Measurements from ENCODE around the gene TMEM154.

The TMEM154 gene

DNA sequence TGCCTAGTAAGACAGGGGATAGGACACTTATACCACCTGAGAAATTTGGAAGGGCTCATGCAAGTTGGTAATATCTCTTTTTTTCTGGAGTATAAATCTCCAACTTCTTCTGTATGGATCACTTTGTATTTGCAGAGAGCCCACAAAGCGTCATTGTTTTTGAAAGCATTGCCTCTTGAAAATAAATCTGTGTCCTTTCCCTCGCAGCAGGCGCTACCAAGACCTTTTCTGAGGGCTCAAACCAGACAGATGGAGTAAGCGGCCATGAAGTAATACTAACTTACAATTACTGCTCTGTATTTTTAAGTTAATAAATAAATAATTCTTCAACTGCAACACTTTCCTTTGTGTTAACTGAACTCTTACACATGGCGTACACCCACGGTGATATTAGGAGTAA, 87.9 kb downstream of the TMEM154 start:
- H3K9me3 ChIP-seq (ENCODE audit: control insufficient read depth, low read length): peaks cover 2% of the 10 kb centered on the region
- no peaks in the 10 kb centered on the region for H3K36me3 ChIP-seq (ENCODE audit: control insufficient read depth, insufficient read depth, low read length)
- H3K27ac ChIP-seq (ENCODE audit: low read depth, low read length, severe bottlenecking): no peak overlapping the region
- peaks cover 18% of the 10 kb centered on the region for H3K4me1 ChIP-seq (ENCODE audit: control insufficient read depth, insufficient read depth, low read length, poor library complexity, severe bottlenecking)
- 81% methylated on average over 3 of the region's 6 CpGs; no CpG with 5 or more reads in 1 of the 2 experiments for WGBS, 2 experiments (ENCODE audit: insufficient coverage in 2 of 2)
- H3K4me3 ChIP-seq (ENCODE audit: extremely low read depth, insufficient read depth, low read length, poor library complexity, severe bottlenecking): no peak overlapping the region

DNA sequence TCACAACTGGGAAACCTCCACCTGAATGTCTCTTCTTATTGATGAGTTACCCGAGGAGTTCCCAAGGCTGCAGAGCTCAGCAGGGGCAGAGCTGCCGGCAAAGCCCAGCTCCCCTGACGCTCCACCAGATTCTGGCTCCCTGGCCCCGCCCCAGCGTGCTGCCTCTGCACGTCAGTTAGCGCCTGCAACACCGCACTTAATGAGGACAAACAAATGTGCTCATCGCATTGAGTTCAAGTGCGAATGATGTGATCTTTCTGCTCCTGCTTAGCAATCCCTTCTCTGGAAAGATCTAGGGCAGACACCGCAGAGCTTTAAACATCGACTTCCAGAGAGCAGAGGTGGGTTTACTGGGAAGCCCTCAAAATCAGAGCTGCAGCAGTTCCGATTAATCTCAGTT, 88.4 kb downstream of the TMEM154 start:
- Histone ChIP-seq H3K4me1 (ENCODE audit: control insufficient read depth, insufficient read depth, low read length, poor library complexity, severe bottlenecking) (peaks cover 18% of the 10 kb centered on the region), H3K27ac (ENCODE audit: low read depth, low read length, severe bottlenecking) (no peak overlapping the region), H3K4me3 (ENCODE audit: extremely low read depth, insufficient read depth, low read length, poor library complexity, severe bottlenecking) (peak overlapping the region; percentile 20), H3K9me3 (ENCODE audit: control insufficient read depth, low read length) (peaks cover 7% of the 10 kb centered on the region), H3K36me3 (ENCODE audit: control insufficient read depth, insufficient read depth, low read length) (no peaks in the 10 kb centered on the region)
- WGBS, 2 experiments (ENCODE audit: insufficient coverage in 2 of 2): 15% methylated on average over 11 to 13 of the region's 13 CpGs

DNA sequence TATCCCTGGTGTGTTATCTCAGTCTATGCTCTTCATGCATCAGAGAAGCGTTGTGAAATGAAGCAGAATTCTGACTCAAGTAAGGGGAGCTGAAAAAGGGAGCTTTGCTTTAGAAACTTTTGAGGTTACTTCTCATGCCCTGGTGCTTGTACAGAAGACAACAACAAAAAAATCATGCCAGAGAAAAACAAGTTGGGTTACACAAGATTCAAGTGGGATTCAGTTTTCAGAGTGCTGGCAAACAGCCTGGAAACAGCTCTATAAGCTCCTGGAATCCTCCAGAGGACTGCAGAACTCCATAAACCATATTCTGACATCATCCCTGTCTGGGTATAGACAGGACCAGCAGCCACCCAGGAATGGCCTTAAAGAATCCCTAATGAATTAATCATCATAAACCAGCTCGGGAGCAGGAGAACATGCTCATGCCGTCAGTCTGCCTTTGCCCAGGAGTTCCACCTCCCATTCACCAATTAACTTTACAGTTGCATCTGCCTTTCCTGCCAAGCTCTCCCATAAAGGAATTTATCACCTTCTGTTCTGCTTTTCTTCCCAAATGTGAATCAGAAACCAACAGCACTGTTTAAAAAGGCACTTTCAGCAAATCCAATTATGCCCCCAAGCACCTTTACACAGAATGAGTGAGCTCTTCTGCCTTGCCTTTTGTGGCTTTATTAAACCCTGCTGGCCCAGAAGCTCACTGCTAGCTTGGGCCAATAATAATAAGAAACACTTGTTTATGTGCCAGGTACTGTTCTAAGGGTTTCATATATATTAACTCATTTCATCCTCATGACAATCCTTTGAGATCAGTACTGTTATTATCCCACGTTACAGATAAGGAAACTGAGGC, 89.4 kb downstream of the TMEM154 start:
- Histone ChIP-seq H3K4me3 (ENCODE audit: extremely low read depth, insufficient read depth, low read length, poor library complexity, severe bottlenecking) (no peak overlapping the region), H3K9me3 (ENCODE audit: control insufficient read depth, low read length) (peaks cover 7% of the 10 kb centered on the region), H3K36me3 (ENCODE audit: control insufficient read depth, insufficient read depth, low read length) (no peaks in the 10 kb centered on the region), H3K27ac (ENCODE audit: low read depth, low read length, severe bottlenecking) (no peak overlapping the region), H3K4me1 (ENCODE audit: control insufficient read depth, insufficient read depth, low read length, poor library complexity, severe bottlenecking) (peaks cover 18% of the 10 kb centered on the region)
- WGBS, 2 experiments (ENCODE audit: insufficient coverage in 2 of 2): 63 to 65% methylated on average over 3 to 4 of the region's 4 CpGs

DNA sequence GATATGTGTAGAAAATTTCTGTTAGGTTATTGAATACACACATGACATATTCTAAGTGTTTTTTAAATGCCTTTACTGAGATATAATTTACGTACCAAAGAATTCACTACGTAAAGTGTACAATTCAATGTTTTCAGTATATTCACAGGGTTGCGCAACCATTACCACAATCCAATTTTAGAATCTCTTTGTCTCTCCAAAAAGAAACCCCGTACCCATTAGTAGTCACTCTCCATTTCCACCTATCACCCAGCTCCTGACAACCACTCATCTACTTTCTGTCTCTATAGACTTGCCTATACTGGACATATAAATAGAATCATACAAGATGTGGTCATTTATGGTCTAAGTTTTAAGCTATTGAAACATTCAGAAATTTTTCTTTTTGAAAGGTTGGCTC, 90.9 kb downstream of the TMEM154 start:
- Histone ChIP-seq H3K27ac (ENCODE audit: low read depth, low read length, severe bottlenecking) (no peak overlapping the region), H3K36me3 (ENCODE audit: control insufficient read depth, insufficient read depth, low read length) (no peaks in the 10 kb centered on the region), H3K9me3 (ENCODE audit: control insufficient read depth, low read length) (peaks cover 7% of the 10 kb centered on the region), H3K4me1 (ENCODE audit: control insufficient read depth, insufficient read depth, low read length, poor library complexity, severe bottlenecking) (peaks cover 18% of the 10 kb centered on the region), H3K4me3 (ENCODE audit: extremely low read depth, insufficient read depth, low read length, poor library complexity, severe bottlenecking) (no peak overlapping the region)
- WGBS, 2 experiments (ENCODE audit: insufficient coverage in 2 of 2): 90 to 92% methylated on average over 2 of the region's 4 CpGs

DNA sequence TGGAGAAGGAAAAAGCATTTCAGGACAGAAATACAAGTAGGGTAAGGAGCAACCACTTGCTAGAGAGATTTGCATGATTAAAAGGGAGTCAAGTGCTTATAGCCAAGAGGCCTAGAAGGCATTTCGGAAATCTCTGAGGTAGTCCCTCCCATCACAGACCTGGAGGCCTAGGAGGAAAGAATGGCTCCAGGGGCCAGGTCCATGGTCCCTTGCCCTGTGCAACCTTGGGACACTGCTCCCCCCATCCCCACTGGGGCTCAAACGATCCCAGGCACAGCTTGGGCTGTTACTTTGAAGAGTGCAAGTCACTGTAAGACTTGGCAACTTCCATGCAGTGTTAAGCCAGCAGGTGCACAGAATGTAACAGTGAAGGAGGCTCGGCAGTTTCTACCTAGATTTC, 92.7 kb downstream of the TMEM154 start:
- WGBS, 2 experiments (ENCODE audit: insufficient coverage in 2 of 2): 93 to 100% methylated on average over 1 to 2 of the region's 3 CpGs

DNA sequence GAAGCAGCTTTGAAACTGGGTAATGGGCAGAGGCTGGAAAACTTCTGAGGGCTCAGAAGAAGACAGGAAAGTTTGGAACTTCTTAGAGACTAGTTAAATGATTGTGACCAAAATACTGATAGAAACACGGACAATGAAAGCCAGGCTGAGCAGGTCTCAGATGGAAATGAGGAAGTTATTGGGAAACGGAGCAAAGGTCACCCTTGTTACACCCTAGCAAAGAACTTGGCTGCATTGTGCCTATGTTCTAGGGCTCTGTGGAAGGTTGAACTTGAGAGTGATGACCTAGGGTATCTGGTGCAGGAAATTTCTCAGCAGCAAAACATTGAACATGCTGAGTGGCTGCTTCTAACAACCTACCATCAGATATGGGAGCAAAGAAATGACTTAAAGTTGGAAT, 93.1 kb downstream of the TMEM154 start:
- Histone ChIP-seq H3K36me3 (ENCODE audit: control insufficient read depth, insufficient read depth, low read length) (no peaks in the 10 kb centered on the region), H3K9me3 (ENCODE audit: control insufficient read depth, low read length) (peaks cover 7% of the 10 kb centered on the region), H3K4me3 (ENCODE audit: extremely low read depth, insufficient read depth, low read length, poor library complexity, severe bottlenecking) (no peak overlapping the region), H3K4me1 (ENCODE audit: control insufficient read depth, insufficient read depth, low read length, poor library complexity, severe bottlenecking) (peaks cover 17% of the 10 kb centered on the region), H3K27ac (ENCODE audit: low read depth, low read length, severe bottlenecking) (no peak overlapping the region)
- WGBS, 2 experiments (ENCODE audit: insufficient coverage in 2 of 2): 95 to 97% methylated on average over 2 of the region's 2 CpGs

More for the DNA sequence above, 92.7 kb downstream of the TMEM154 start:
- Histone ChIP-seq H3K9me3 (ENCODE audit: control insufficient read depth, low read length) (peaks cover 7% of the 10 kb centered on the region), H3K4me3 (ENCODE audit: extremely low read depth, insufficient read depth, low read length, poor library complexity, severe bottlenecking) (no peak overlapping the region), H3K36me3 (ENCODE audit: control insufficient read depth, insufficient read depth, low read length) (no peaks in the 10 kb centered on the region), H3K4me1 (ENCODE audit: control insufficient read depth, insufficient read depth, low read length, poor library complexity, severe bottlenecking) (peaks cover 18% of the 10 kb centered on the region), H3K27ac (ENCODE audit: low read depth, low read length, severe bottlenecking) (no peak overlapping the region)

DNA sequence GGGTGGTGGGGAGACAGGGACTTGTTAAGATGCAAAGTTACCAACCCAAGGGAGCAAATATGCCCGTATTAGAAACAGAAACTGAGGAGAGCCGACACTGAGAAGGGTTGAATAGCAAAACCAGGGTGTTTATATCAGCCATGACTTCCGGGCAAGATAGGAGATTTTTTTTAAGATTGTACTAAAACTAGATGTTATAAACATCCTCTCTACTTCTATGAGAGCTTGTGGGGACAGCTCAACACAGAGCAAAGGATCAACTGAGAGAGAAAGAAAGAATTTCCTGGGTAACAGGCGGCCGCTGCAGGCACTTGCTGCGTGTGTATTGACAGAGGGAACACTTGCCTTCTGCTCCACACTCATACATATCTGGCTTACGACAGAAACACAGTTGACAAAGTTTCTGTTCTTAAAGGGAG, 94.8 kb downstream of the TMEM154 start:
- H3K9me3 ChIP-seq (ENCODE audit: control insufficient read depth, low read length): peaks cover 7% of the 10 kb centered on the region
- H3K36me3 ChIP-seq (ENCODE audit: control insufficient read depth, insufficient read depth, low read length): no peaks in the 10 kb centered on the region
- H3K4me3 ChIP-seq (ENCODE audit: extremely low read depth, insufficient read depth, low read length, poor library complexity, severe bottlenecking): no peak overlapping the region
- H3K4me1 ChIP-seq (ENCODE audit: control insufficient read depth, insufficient read depth, low read length, poor library complexity, severe bottlenecking): peaks cover 2% of the 10 kb centered on the region
- 87 to 88% methylated on average over 3 of the region's 7 CpGs for WGBS, 2 experiments (ENCODE audit: insufficient coverage in 2 of 2)
- no peak overlapping the region for H3K27ac ChIP-seq (ENCODE audit: low read depth, low read length, severe bottlenecking)

DNA sequence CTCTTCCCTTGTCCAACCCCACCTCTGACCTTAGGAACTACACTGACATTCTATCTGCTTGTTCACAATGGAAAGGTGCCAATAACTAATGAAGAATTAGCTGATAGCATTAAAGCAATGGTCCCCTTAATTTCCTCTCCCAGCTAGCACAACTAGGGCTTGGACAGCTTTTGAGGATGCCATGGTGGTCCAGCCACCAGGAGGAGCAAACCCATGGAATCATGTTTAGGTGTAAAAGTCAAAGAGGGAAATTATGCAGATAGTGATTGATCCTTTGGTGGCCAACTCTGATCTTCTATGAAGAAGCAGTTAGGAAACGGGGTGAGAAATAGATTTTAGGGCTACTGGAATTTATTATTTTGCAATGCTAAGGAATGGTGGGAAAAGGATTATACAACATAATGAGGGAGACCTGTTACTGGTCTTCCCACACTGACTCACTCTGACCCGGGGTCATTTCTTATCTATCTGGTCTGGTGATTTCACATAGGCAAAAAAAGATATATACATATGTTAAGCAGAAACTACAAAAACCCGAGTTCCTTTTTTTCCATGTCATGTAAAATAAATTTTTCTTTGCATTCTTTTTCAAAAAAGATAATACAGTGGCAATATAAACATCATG, 98.1 kb downstream of the TMEM154 start:
- H3K4me1 ChIP-seq (ENCODE audit: control insufficient read depth, insufficient read depth, low read length, poor library complexity, severe bottlenecking): peaks cover 4% of the 10 kb centered on the region
- WGBS, 2 experiments (ENCODE audit: insufficient coverage in 2 of 2): 60 to 64% methylated on average over 1 of the region's 3 CpGs
- peaks cover 3% of the 10 kb centered on the region for H3K9me3 ChIP-seq (ENCODE audit: control insufficient read depth, low read length)
- no peaks in the 10 kb centered on the region for H3K36me3 ChIP-seq (ENCODE audit: control insufficient read depth, insufficient read depth, low read length)
- no peak overlapping the region for H3K27ac ChIP-seq (ENCODE audit: low read depth, low read length, severe bottlenecking)
- H3K4me3 ChIP-seq (ENCODE audit: extremely low read depth, insufficient read depth, low read length, poor library complexity, severe bottlenecking): no peak overlapping the region

DNA sequence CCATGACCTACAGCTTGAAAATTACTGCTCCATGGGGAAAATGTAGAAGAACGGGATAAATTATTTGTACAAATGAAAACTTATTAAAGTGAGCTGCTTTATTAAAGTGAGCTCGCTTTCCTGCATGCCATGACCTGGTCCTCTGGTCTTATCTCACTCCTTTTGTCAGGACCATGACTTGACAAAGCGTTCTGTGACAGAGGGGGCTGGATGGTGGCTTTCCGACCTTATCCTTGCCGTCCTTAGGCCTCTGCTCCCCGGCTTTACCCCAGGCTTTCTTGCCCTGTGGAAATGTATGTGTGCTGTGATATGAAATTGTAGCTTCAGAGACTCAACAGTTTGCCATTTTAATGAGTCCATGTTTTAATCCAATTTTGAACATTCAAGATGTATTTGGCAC, 99.9 kb downstream of the TMEM154 start:
- H3K4me1 ChIP-seq (ENCODE audit: control insufficient read depth, insufficient read depth, low read length, poor library complexity, severe bottlenecking): peaks cover 4% of the 10 kb centered on the region
- H3K9me3 ChIP-seq (ENCODE audit: control insufficient read depth, low read length): no peaks in the 10 kb centered on the region
- H3K27ac ChIP-seq (ENCODE audit: low read depth, low read length, severe bottlenecking): no peak overlapping the region
- 100% methylated on average over 1 of the region's 6 CpGs; no CpG with 5 or more reads in 1 of the 2 experiments for WGBS, 2 experiments (ENCODE audit: insufficient coverage in 2 of 2)
- H3K36me3 ChIP-seq (ENCODE audit: control insufficient read depth, insufficient read depth, low read length): no peaks in the 10 kb centered on the region
- H3K4me3 ChIP-seq (ENCODE audit: extremely low read depth, insufficient read depth, low read length, poor library complexity, severe bottlenecking): no peak overlapping the region

DNA sequence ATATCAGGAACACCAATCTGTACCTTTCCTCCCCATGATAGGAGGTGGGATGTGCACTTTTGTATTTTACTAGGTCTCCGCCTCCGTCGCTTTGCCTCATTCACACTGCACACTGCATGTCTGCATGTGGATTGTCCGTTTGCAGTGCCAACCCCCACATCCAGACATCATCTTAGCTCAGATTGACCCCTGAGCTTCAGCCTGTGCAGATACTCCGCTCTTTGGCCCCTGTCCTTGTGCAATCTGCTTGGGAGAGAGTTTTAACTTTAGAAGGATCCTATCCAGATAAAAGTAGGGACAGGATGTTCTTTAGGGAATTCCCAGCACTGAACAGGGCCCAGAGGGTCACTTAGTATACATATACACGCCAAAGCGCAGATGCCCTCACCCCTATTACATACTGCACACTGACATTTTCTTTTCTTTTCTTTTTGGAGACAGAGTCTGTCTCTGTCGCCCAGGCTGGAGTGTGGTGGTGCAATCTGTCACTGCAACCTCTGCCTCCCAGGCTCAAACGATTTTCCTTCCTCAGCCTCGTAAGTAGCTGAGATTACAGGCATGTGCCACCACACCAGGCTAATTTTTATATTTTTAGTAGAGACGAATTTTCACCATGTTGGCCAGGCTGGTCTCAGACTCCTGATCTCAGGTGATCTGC, 100.6 kb downstream of the TMEM154 start:
- Histone ChIP-seq H3K4me3 (ENCODE audit: extremely low read depth, insufficient read depth, low read length, poor library complexity, severe bottlenecking) (no peak overlapping the region), H3K4me1 (ENCODE audit: control insufficient read depth, insufficient read depth, low read length, poor library complexity, severe bottlenecking) (peaks cover 4% of the 10 kb centered on the region), H3K27ac (ENCODE audit: low read depth, low read length, severe bottlenecking) (no peak overlapping the region), H3K9me3 (ENCODE audit: control insufficient read depth, low read length) (no peaks in the 10 kb centered on the region), H3K36me3 (ENCODE audit: control insufficient read depth, insufficient read depth, low read length) (no peaks in the 10 kb centered on the region)
- WGBS, 2 experiments (ENCODE audit: insufficient coverage in 2 of 2): 86 to 91% methylated on average over 7 to 10 of the region's 11 CpGs

Data from mesodermal cell (in vitro differentiated cells).